PFSK-1 (cell line): Measurements from ENCODE around the gene SYDE1.

Experiments used
- FOXP2 ChIP-seq: optimal IDR thresholded peaks from 2 replicates; pipeline ENCODE3; 2011; ENCODE audit warnings: borderline replicate concordance, control low read depth, inconsistent platforms; ENCODE audit not compliant: insufficient read depth; ENCODE audit errors: extremely low read length, extremely low read depth
- POLR2AphosphoS5 ChIP-seq: IDR thresholded peaks from 2 replicates; pipeline ENCODE4 v1.6.1; 2012; ENCODE audit warnings: low read depth, mild to moderate bottlenecking, control low read depth, low read length, moderate library complexity
- SIN3A ChIP-seq: IDR thresholded peaks from 2 replicates; pipeline ENCODE4 v1.6.1; 2012; ENCODE audit warnings: mild to moderate bottlenecking, low read length, moderate library complexity, borderline replicate concordance; ENCODE audit not compliant: insufficient read depth
- TAF1 ChIP-seq: IDR thresholded peaks from 2 replicates; pipeline ENCODE4 v1.6.1; 2012; ENCODE audit warnings: low read length, control low read depth, borderline replicate concordance; ENCODE audit not compliant: insufficient read depth
- TF ChIP-seq, protein P1 (sequence below), 2 experiments: IDR thresholded peaks; 2 replicates each; pipeline versions ENCODE4 v1.6.1 to v1.8.0; 2011 to 2012; ENCODE audit warnings: low read depth in 2 of 2, low read length in 2 of 2, control low read depth in 1 of 2, inconsistent platforms in 1 of 2, mild to moderate bottlenecking in 1 of 2, moderate library complexity in 1 of 2; ENCODE audit not compliant: insufficient read depth in 1 of 2

Gene SYDE1

DNA sequence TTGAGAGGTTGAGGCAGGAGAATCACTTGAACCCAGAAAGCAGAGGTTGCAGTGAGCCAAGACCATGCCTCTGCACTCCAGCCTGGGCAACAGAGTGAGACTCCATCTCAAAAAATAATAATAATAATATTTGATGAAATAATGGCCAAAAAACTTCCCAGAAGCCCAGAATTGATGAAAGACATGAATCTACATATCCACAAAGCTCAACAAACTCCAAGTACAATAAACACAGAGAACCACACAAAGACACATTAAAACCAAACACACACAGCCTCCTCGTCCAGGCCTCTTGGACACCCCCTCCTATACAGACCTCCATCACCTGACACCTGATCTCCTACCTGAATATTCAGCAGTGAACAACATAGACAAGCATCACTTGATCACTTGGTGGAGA lies 3.2 kb upstream of the SYDE1 start:
- TF ChIP-seq TAF1 (no peak), SIN3A (no peak), FOXP2 (no peak), POLR2AphosphoS5 (no peak)
- TF ChIP-seq, protein P1, sequence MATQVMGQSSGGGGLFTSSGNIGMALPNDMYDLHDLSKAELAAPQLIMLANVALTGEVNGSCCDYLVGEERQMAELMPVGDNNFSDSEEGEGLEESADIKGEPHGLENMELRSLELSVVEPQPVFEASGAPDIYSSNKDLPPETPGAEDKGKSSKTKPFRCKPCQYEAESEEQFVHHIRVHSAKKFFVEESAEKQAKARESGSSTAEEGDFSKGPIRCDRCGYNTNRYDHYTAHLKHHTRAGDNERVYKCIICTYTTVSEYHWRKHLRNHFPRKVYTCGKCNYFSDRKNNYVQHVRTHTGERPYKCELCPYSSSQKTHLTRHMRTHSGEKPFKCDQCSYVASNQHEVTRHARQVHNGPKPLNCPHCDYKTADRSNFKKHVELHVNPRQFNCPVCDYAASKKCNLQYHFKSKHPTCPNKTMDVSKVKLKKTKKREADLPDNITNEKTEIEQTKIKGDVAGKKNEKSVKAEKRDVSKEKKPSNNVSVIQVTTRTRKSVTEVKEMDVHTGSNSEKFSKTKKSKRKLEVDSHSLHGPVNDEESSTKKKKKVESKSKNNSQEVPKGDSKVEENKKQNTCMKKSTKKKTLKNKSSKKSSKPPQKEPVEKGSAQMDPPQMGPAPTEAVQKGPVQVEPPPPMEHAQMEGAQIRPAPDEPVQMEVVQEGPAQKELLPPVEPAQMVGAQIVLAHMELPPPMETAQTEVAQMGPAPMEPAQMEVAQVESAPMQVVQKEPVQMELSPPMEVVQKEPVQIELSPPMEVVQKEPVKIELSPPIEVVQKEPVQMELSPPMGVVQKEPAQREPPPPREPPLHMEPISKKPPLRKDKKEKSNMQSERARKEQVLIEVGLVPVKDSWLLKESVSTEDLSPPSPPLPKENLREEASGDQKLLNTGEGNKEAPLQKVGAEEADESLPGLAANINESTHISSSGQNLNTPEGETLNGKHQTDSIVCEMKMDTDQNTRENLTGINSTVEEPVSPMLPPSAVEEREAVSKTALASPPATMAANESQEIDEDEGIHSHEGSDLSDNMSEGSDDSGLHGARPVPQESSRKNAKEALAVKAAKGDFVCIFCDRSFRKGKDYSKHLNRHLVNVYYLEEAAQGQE (IDR thresholded peaks at IDR 0.05; ENCODE audit: insufficient read depth in 1 of 2, low read depth in 2 of 2, low read length in 2 of 2), result no peak

DNA sequence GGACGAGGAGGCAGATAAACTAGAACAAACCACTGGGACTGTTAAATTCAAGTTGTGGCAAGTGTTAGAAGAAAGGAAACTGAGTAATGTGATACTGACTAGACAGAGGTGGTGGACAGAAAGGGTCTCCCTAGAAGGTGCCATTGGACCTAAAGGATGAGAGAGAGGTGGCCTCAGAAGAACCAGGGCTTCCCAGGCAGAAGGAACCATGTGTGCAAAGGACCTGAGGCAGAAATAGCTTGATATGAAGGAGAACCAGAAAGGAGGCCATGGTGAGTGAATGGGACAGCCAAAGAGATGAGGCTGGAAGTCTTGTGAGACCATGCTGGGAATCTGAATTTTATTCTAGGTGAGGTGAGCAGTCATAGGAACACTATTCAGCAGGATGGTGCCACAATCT lies 2.8 kb upstream of the SYDE1 start:
- TF ChIP-seq POLR2AphosphoS5, result no peak
- no peak for TF ChIP-seq SIN3A
- no peak for TF ChIP-seq FOXP2
- no peak for TF ChIP-seq TAF1
- TF ChIP-seq, protein P1 (IDR thresholded peaks at IDR 0.05; ENCODE audit: insufficient read depth in 1 of 2, low read depth in 2 of 2, low read length in 2 of 2), result no peak

DNA sequence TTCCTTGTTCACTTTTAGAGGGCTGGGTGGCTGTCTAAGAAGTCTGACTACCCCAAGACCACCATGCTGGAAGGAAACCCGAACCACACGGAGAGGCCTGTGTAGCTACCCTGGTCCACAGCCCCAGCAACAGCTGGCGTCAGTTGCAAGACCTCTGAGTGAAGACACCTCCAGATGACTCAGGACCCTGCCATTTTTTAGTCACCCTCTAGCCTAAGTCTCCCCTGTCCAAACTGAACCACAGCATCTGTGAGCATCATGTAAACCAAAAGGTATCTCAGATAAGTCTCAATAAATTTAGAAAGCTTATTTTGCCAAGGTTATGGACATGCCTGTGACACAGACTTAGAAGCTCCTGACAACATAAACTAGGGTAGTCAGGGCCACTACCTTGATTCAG lies 2.2 kb upstream of the SYDE1 start:
- TF ChIP-seq FOXP2 (no peak), POLR2AphosphoS5 (no peak), SIN3A (no peak), TAF1 (no peak)
- TF ChIP-seq, protein P1 (IDR thresholded peaks at IDR 0.05; ENCODE audit: insufficient read depth in 1 of 2, low read depth in 2 of 2, low read length in 2 of 2), result no peak

DNA sequence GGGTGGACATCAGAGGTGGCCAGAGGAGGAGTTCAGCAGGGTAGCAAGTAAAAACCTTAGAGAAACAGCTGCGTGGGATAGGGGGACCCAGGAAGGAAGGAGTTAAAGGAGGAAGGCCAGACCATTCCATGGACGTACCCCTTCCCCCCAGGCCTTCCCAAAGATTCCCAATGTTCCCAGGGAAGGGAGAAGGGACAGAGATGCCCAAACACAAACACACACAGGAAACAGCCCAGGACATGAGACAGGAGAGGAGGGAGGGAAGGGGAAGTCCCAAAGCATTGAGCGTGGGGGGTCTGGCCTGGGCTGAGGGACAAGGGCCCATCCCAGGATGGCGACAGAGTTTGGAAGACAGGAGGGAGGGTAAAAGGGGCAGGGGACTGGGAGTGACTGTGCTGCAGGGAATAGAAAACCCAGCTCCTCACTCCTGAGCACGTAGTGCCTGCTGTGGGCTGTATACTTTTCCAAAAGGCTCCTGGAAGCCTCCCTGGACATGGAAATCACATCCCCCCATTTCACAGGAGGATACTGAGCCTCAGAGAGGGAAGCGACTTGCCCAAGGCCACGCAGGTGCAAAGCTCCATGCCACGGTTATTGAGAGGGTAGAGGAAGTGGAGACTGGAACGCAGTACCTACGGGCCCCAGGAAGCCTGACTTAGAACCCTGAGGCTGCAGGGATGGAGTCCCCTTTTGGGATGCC lies 1.1 kb downstream of the SYDE1 start:
- TF ChIP-seq FOXP2 (no peak), POLR2AphosphoS5 (no peak), TAF1 (no peak), SIN3A (no peak)

DNA sequence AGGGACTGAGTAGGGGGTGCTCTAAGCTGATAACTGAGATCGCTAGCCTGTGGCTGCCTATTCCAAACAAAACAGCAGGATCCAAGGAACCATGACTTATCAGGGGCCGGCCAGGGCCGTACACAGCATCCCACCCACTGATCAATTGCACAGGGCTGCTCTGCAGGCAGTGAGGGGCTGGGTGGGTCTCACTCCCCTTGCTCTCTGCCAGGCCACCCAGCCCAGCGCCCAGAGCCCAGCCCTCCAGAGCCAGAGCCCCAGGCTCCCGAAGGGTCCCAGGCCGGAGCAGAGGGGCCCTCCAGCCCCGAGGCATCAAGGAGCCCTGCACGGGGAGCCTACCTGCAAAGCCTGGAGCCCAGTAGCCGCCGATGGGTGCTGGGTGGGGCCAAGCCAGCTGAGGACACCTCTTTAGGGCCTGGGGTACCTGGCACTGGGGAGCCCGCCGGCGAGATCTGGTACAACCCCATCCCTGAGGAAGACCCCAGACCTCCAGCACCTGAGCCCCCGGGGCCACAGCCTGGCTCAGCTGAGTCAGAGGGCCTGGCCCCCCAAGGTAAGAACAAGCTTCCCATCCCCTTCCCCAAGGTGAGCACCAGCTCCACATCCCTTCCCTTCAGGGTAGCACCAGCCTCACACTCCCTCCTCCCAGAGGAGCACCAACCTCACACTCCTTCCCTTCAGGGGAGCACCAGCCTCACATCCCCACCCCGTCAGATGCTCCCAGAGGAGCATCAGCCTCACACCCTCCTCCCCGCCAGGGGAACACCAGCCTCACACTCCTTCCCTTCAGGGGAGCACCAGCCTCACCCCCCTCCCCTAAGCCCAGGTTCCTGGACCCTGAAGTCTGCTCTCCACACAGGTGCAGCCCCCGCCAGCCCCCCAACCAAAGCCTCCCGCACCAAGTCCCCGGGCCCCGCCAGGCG lies 1.9 kb downstream of the SYDE1 start:
- TF ChIP-seq FOXP2, result no peak
- TF ChIP-seq, protein P1 (IDR thresholded peaks at IDR 0.05; ENCODE audit: insufficient read depth in 1 of 2, low read depth in 2 of 2, low read length in 2 of 2), result no peak
- TF ChIP-seq SIN3A, result no peak
- no peak for TF ChIP-seq TAF1
- no peak for TF ChIP-seq POLR2AphosphoS5
